Stimulated activated CD8-positive, alpha-beta memory T cell treated with anti-CD3 and anti-CD28 coated beads, Interleukin-15, amount 100 ng/mL, for 24 hours (primary cell): Measurements from ENCODE around the gene RPUSD3.

Experiments used
- DNase-seq: peaks from one replicate; pipeline ENCODE4 v3.0.0-alpha.2; 2020; ENCODE audit warnings: low read depth

The RPUSD3 gene

GRCh38 chr3:9803494-9803893 lies 40.3 kb downstream of the RPUSD3 start:
- no peak for DNase-seq

- no peak for DNase-seq
These were observed 43.3 kb downstream of the RPUSD3 start for GRCh38 chr3:9800529-9800928.

- DNase-seq: no peak
These were observed 46.4 kb downstream of the RPUSD3 start for GRCh38 chr3:9797196-9797945.

- no peak for DNase-seq
These were observed 48.6 kb downstream of the RPUSD3 start for GRCh38 chr3:9795207-9795606.

DNA sequence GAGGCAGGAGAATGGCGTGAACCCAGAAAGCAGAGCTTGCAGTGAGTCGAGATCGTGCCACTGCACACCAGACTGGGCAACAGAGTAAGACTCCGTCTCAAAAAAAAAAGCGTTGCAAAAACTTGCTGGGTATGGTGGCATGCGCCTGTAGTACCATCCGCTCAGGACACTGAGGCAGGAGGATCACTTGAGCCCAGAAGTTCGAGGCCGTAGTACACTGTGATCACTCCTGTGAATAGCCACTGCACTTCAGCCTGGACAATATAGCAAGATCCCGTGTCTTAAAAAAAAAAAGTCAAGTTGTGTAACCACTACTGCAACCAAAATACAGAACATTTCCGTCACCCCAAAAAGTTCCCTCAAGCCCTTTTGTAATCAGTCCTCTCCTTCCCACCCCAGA lies 49.4 kb downstream of the RPUSD3 start:
- DNase-seq: no peak

- no peak for DNase-seq
These were observed 50.5 kb downstream of the RPUSD3 start for GRCh38 chr3:9793161-9793781.

DNA sequence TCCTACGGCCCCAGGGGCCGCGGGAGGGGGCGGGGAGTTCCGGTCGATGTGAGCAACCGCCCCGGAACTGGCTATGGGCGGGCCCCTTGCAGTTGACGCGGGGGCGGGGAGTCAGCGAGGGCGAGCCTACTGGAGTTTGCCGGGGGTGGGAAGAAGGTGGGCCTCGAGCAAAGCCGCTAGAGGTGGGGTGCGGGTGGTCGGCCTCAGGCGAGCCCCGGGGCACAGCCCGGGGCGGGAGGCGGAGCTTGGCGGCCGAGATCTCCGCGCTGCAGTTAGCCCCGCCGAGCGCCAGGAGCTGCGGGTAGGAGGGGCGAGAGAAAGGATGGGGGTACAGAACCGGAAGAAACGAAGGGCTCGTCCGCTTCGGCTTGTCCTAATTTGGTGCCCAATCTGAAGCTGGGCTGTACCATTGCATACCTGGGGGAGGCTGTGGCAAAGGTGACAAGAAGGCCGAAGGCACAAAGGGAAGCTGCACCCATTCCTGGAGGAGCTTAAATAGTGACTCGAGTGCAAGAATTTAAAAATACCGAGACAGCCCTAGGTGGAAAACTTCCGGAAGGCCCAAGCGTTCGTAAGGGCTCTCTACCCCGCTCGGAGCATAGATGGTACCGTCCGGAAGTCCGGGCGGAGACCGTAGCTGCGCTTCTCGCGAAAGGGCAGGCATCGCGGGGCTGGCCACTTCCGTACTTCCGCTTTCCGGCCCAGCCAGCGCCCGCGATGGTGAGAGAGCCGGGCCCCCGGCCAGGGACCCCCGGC lies 51.2 kb downstream of the RPUSD3 start, which contains the start of the genes ARPC4 and TADA3:
TSS of gene ARPC4 (plus strand) at position 678 of the 756 bp plus-strand sequence. CDS start at position 718, 40 bp downstream.
TSS of gene TADA3 (minus strand) at position 69 of the 756 bp plus-strand sequence. CDS start 1,007 bp downstream, outside the sequence.
- DNase-seq: peak; percentile 78

GRCh38 chr3:9791790-9792404 lies 51.9 kb downstream of the RPUSD3 start:
- DNase-seq: no peak

DNA sequence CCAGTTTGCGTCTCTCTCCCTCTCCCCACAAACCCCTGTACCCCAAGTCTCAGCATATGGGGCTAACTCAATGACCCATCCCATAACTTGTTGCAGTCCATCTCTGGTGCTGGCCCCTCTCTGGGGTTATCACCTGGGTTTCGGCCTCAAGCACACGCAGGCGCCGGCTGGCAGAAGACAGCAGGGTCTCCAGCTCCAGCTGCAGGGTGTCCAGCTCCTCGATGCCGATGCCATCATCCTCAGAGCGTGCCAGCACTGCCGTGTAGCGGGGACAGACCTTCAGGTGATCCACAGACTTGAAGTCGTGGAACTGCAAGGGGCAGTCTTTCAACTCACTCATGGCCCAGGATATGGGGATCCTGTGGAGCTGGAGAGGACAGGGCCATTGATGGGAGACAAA lies 52.7 kb downstream of the RPUSD3 start:
- no peak for DNase-seq
